NCI-H69 (cell line): ENCODE measurements around the gene MAP3K21.

Source experiments
- DNase-seq: peaks from one replicate; lab custom pipeline; 2025; lab: John Stamatoyannopoulos, UW

The MAP3K21 gene

DNA sequence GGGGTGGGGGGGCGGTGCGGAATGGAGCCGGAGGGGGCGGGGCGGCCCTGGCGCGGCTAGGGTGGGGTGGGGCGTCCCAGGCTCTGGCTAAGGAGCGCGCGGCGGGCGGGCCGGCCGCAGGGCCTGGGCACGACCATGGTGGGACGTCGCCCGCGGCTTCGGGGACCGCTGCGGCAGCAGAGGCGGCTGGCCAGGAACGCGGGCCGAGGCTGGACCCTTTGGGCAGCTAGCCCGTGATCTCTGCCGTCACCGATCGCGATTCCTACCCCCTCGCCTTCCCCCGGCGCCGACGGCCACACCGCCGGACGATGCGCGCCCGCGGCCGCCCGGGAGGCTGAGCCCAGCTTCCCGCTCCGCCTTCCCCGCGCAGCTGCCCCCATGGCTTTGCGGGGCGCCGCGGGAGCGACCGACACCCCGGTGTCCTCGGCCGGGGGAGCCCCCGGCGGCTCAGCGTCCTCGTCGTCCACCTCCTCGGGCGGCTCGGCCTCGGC is at the start of gene MAP3K21:
Gene MAP3K21 (plus strand): TSS at position 74 of the 491 bp plus-strand sequence. CDS start 305 bp downstream, at position 379.
- DNase-seq, result no peak

DNA sequence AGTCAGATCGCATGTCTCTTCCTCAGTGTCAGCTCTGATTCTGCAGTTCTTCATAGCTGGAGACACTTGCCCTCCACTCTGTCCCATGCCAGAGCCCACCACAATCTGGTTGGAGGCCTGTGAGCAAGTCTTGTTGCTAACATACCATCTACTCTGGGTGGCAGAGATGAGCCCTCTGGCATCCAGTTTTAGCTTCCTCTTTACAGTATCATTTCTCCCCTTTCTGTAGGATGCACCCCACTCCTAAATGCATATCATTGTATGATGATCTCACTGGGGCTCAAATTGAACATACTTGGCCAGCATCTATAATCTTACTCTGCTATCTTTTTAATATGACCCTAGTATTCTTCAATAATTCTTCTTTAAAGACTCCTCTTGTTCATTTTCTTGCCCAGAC is 48.9 kb upstream of the MAP3K21 start:
- no peak for DNase-seq

DNA sequence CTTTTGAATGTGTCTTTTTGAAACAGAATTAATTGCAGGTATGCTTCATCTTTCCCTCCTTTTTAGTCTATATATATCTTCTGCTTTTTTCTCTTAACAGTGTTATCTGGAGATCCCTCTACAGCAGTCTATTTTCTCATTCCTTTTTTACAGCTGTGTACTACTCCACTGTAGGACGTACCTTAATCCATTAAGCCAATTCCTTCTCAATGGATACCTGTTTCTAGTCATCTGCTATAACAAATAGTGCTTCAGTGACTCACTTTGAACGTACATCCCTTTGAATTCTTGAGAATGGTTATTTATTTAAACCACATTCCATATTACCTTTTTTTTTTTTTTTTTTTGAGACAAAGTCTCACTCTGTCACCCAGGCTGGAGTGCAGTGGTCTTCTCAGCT is 47.6 kb upstream of the MAP3K21 start:
- DNase-seq, result no peak

DNA sequence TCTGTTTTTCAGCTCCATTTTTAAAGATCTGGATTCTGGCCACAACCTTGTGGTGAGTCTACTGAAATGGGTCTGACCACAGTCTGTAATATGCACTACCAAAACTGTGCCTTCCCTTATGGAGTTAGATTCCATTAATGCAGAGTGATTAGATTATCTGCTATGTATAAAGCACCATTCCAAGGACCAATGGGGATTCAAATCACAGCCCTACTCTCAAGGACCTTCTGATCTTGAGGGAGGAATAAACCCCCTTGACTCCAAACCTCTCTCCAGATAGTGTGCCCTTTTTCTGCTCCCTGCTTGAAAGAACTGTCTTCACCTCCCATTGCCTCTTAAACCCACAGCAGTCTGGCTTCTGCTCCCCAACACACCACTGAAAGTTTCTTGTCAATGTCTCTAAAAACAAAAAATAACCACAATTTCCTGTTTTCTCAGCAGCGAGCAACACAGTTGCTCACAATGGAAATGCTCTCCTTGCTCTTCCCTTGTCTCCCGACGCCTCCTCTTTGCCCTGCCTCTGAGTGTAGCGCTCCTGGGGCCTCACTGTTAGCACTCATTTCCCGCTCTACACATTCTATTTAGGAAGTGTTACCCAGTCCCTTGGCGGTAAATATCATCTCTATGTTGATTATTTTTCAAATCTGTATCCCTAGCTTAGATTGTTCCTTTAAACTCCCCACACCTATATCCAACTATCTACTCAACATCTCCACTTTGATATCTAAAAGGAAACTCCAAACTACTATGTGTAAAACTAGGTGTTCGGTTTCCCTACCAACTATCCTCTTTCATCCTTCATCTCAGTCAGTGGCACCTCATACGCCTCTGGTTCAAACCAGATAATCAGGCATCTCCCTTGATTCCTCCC is 45.6 kb upstream of the MAP3K21 start:
- DNase-seq, result no peak

DNA sequence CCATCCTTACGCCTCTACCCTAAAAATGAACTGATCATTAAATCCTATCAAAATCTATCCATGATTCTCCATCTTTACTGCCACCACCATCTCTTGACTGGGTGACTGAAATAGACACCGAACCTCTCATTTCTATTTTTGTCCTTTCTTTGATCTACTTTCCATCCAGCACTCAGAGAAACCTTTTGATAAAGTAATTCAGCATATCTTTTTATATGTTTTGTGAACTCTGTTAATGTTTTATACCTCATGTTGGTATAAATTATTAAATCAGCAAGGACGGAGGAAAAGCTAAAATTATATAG is 45.0 kb upstream of the MAP3K21 start:
- no peak for DNase-seq

DNA sequence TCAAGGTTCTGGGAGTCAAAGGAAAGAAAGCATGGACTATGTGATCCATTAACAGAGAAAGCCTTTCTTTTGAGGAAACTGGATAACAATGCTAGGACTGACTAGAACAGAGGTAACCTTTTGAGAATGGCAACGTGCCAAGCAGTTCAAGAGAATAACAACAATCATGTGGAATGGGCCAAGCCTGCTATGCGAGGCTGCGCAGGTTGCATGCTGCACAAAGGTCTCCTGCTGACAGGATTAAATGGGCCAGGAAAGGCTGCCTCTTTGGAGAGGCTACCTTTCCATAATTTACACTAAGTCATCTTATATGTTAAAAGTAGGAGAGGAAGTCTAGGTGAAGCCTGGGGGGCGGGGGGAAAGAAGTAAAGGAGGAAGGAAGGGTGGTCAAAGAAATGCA is 37.8 kb upstream of the MAP3K21 start:
- peak; percentile 95 for DNase-seq

DNA sequence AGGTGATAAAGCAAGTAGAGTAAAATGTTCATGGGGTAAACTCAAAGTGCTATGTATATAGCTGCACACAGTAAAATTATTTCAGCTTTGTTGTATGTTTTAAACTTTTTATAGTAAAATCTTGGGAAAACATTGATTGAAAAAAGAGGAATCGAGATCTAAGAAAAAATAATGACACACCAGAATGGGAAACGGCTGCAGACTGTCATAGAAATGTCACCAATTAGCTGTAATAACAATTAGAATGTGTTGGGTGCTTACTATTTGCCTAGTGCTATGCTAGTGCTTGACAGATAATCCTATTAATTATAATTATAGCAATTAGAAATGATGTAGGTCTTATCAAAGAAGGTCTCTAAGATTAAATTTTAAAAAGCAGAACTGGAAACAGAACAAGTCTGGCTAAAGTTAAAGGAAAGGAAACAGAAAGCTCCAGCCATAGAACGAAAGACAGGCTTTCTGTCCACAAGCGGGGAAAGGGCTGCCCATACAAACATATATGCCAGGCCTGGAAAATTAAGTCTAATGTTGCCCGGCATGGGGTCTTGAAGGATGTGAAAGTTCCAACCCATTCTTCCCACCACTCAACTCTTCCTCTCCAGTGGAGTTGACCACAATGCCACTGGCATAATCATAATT is 37.0 kb upstream of the MAP3K21 start:
- no peak for DNase-seq

DNA sequence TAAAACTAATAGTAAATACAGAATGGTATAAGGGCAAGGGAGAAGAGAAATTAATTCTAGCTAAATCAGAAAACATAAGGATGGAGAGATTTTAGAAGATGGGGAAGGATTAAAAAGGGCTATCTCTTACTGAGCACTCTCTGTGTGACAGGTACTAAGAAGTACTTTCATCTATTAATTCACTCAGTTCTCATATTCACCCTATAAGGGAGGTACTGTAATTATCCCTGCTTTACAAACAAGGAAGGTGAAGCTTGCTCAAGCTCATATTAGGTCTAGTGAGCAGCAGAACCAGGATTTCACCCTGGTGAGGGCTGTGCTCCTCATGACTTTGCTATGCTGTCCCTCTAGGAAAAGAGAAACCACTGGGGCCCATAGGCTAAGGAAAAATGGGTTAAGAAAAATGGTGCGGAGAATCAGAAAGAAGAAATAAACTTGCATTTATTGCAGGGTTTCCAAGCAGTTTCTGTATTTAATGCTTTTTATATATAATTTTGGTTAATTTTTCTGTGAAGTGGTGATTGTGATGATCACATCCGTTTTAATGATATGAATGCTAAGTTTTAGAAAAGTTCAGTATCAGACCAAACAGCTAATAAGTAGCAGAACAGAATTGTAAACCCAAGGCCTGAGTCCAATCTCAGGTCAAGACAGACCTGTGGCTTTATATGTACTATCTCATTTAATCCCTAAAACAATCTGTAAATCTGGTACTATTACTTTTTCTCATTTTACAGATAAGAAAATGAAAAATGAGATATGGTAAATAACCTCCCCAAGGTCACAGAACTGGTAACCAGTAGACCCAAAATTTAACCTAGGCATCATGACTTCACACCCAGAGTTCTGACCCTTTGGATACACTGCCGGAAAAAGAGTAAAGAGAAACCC is 33.7 kb upstream of the MAP3K21 start:
- peak; percentile 68 for DNase-seq

DNA sequence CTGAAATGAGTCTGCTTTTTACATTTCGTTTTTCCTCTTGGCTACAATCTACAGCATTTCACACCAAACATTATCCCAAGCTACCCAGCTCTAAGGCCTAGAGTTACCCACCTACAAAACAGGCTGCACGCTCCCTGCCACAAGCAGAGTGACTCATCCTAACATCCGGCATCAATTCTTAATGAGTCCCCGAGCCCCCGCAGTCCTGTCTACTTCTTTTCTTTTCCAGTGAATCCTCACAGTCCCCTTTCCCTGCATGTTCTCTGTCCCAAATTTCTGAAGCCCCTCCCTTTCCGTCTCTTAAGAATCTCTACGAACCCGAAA is 32.6 kb upstream of the MAP3K21 start:
- peak; percentile 86 for DNase-seq

DNA sequence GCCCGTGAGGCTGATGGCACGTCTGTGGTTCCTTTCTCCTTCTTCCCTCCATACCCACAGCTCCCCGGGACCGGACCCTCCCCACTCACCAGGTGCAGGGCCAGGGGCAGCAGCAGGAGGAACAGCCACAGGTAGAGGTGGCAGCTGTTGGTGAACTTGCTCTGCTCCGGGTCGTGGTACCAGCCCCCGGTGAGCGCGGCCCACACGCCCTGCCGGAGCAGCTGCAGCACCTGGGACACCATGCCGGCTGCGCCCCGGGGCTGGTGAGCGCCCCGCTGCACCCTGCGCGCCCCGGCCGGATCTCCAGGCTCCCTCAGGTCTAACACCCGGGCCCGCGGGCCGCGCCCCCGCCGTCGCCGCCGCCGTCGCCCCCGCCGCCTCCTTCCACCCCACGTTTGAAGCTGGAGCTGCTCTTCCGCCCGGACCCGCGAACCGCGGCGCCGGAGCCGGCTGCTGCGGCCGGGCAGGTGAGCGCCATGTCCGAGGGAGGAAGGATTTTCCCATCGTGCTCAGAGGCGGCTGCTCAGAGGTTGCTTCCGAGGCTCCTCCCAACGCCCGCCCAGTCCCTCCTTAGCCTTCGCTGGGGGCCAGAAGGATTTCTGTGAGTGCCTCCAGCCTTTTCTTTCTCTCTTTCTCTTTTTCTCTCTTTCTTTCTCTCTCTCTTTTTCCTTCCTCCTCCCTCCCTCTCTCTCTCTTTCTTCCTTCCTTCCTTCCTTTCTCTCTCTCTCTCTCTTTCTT is 32.1 kb upstream of the MAP3K21 start, which contains the start of gene PCNX2:
Gene PCNX2 (minus strand): TSS at position 489 of the 738 bp plus-strand sequence. CDS start 247 bp downstream, at position 242.
- DNase-seq, result peak; percentile 92

DNA sequence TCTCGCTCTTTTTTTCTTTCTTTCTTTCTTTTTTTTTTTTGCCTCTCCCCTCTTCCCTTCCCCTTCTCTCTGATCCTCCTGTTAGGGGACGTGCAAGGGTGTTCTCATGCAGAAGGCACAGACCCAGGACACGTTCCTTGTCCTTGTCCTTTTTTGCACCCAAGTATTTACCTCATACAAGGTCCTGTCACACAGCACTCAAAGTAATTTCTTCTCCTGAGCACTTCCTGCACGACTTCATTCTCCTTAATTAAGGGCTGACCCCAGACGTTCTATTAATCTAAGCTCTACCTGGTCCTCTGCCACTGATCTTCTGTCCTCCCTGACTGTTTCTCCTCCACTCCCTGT is 31.6 kb upstream of the MAP3K21 start:
- peak; percentile 47 for DNase-seq

DNA sequence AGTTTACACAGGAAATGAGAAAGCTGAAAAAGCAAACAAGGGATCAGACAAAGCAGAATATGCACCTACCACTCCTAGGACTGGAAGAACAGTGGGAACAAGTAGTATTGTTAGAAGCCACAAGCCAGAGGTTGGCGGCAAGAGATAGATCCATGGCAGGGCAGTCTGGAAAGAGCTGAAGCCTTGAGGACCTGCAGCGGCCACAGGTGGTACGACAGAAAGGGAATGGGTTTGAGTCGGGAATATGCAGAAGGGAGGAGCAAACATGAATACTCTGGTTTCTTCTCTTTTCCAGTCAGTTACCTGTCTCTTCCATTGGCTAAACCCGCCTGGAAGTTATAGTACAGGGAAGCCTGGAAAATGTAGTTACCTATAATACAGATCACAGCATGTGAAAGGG is 28.1 kb upstream of the MAP3K21 start:
- no peak for DNase-seq

DNA sequence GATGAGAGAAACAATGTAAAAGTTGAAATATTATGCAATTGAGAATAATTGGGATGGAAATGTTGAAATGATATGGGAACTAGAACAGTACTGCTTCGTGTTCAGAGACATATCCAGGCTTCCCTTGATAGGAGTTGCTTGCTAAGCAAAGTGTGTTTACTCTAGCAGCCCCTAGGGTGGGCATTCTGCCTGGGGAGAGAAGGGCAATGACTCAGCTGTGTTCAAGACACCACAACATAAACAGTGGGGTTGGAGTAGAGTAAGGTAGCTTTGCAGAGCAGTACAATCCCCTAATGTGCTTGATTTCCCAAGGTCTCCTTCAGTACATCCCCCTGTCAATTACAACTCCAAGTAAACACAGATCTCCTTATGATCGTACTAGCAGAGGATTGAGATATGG is 27.2 kb upstream of the MAP3K21 start:
- no peak for DNase-seq

DNA sequence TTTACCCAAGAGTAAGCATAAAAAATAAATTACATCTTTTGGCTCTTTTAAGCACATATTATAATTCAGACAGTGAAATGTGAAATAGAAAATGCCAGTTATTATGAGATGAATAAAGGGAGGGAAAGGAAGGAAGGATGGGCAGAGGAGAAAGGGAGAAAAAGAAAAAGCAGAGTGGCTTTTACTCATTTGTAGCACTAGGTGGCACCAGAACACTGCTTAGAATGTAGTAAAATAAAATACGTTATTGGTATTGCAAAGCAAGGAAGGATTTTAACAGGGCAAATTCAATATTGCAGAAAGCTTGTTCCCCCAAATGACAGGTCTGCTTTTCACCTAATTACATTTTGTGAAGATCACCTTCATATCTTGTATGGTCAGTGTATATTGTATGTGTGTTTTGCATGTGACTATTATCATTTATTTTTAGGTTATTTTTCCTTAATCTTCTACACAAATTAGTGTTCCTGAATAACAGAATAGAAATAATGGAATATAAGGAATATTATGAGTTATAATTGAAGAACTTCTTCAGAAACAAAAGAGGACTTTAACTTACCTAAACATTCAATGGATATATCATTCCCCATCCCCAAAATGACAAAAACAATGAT is 22.9 kb upstream of the MAP3K21 start:
- DNase-seq, result peak; percentile 66

DNA sequence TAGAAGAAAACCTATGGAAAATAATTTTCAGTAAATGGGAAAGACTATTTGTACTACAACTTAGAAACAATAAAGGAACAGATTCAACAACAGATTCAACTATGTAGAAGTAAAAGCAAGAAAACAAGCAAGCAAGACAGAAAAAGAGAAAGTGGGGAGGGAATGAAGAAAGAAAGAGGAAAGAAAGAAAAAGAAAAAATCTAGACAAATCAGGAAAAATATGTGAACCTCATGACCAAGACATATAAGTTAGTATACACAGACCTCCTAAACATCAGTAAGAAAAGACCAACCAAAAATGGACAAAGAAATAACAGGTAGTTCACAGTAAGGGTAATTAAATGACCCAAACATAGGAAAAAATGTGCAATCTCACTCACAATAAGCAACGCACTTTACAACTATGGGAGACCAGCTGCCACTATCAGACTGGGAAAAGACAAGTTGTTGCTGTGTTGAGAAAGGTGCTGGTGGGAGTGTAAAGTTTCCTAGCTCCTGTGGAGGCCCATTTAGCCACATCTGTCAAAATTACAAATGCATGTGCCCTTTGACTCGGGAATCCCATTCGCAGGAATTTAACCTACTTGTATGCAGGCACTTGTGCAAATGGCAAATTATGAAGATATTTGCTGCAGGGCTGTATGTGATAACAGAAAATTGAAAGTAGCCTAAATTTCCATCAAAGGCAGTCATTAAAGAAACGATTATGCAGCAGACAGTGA is 13.9 kb upstream of the MAP3K21 start:
- DNase-seq, result peak; percentile 73

DNA sequence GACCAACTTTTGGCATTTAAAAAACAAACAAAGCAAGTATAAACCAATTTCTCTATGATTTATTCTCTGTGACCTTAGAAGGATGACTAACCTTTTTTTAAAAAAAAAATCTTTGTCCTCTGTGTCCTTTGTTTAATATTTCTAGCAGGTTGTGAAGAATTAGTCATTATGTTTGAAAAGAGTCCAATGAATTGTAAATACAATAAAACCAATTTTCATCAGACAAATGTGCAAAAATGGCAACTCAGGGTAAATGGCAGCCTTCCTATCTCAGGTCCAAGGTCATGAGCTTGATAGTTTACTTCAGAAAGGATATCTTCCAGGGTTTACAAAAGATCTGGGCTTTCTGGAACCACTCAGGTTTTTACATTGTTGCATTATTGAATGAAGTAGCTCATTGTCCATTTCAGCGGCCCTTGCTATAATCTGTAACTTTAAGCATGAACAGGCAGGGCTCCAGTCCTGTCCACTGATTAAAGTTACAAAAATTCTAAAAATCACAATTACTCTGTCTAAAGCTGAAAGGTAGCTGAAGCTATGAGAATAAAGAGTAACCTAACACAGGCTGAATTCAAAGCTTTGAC is 11.7 kb upstream of the MAP3K21 start:
- DNase-seq, result no peak

DNA sequence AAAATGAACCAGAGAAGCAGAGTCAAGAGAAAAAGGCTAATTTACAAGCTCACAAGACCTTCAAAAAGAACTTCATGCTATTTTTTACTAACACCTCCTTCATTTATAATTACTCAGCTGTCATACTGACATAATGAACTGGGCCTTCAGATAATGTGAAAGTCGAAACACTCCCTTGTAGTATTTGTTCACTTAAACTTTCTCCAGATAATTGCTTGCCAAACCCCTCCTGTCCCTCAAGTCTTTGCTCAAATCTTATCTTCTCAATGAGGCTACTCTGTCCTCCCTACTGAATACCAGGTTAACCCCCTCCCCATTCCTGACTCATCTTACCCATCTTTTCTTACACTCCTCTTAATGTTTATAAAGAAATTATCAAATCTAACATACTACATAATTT is 11.1 kb upstream of the MAP3K21 start:
- no peak for DNase-seq

DNA sequence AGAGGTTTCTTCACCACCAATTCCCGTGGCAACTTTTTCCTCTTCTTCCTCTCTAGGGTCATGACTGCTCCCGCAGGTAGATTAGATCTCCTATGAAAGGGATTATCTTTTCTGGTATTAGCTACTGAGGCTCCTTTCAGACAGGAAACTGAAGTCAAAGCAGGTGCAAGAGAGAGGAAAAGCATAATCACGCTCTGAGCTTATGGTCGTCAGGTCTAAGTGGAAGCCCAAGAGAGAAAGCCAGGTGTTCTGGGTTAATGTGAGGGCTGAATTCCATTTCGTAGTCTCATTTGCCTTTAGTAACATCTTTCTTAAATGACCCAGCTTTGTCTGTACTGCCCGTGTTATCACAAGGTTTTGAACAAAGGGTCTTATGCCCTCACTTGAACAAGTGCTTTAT is 8.3 kb upstream of the MAP3K21 start:
- peak; percentile 9 for DNase-seq

DNA sequence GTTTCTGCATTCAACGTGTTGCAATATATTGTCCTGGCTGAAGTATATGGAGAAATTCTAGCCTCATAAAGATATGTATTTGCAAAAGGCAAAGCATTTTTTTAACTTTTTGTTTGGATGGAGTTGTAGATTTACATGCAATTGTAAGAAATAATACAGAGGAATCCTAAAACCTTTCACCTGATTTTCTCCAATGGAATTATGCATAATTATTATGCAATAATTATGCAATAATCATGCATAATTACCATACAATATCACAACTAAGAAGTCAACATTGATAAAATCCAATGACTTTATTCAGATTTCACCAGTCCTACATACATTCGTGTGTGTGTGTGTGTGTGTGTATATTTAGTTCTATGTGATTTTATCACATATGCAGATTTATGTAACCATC is 7.5 kb upstream of the MAP3K21 start:
- DNase-seq, result no peak

DNA sequence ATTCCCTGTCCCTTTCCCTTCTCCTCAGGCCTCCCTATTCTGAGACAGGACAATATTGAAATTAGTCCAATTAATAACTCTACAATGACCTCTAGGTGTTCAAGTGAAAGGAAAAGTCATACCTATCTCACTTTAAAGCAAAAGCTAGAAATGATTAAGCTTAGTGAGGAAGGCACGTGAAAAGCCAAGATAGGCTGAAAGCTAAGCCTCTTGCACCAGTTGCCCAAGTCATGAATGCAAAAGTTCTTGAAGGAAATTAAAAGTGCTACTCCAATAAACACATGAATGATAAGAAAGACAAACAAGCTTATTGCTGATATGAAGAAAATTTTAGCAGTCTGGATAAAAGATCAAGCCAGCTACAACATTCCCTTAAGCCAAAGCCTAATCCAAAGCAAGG is 3.8 kb upstream of the MAP3K21 start:
- DNase-seq, result no peak
